HG03432 (cell line): ENCODE results near the gene KTN1.

ENCODE experiments used
- ATAC-seq: cut with Tn5 transposase; IDR thresholded peaks from one replicate; pipeline ENCODE4 v1.9.1; 2021; ENCODE audit warnings: mild to moderate bottlenecking, moderate library complexity; ENCODE audit not compliant: unreplicated experiment

Gene KTN1

DNA sequence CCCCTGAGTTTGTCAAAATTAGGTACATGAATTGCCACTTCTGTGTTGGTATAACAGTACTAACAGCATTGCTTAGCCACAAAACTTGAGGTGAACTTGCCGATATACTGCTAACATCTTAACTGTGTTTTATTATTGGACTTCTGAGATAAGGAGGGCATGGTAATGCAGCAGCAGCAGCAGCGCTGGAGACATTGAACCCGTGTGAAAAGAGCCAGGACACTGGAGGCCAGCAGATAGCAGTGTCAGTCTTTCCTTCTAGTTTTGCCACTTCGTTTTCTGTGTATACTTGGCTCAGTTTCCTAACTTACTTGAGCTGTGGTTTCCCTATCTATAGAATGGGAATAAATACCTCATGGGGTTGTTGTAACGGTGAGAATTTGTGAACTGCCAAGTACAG lies 82.7 kb downstream of the KTN1 start:
- no peak for ATAC-seq

- peak; percentile 80 for ATAC-seq
These were observed 85.2 kb downstream of the KTN1 start for GRCh38 chr14:55665067-55665675.

- no peak for ATAC-seq
These were observed 87.8 kb downstream of the KTN1 start for GRCh38 chr14:55667801-55668200.

- no peak for ATAC-seq
These were observed 91.6 kb downstream of the KTN1 start for GRCh38 chr14:55671641-55672040.

- ATAC-seq: no peak
These were observed 93.0 kb downstream of the KTN1 start for GRCh38 chr14:55673048-55673447.

DNA sequence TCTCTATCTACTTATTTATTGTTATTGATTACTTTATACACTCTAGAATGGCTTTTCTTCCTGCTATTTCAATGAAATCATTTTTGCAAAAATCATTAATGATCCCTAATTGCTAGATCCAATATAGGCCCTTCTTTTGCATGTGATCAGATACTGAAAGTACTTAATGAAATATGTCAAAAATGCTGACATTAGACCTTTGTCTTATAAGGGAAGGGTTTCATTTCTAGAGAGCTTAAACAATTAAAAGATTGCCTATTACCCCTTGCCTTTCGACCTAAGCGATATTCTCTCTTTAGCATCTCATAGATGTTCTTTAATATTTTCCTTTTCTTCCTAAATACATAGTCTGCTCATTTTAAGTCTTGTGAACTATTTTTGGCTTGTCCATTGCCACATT lies 101.1 kb downstream of the KTN1 start:
- ATAC-seq: no peak

DNA sequence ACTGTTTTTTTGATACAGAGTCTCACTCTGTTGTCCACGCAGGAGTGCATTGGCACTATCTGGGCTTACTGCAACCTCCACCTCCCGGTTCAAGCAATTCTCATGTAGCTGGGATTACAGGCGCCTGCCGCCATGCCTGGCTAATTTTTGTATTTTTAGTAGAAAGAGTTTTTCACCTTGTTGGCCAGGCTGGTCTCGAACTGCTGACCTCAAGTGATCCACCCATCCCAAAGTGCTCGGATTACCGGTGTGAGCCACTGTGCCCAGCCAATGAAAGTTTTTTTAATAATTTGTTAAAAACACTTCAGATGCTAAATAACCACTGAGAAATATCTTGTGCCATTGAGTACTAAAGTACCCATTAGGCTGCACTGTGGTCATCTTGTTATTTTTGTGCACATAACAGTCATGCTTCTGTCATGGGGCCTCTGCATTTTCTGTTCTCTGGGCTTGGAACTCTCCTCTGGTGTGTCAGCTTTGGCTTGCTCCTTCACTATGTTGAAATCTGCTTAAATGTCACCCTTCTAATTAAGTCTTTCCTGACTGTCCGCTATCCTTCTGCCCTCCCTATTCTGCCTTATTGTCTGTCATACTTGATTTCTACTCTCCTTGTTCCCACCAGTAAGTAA lies 105.1 kb downstream of the KTN1 start:
- ATAC-seq: no peak

DNA sequence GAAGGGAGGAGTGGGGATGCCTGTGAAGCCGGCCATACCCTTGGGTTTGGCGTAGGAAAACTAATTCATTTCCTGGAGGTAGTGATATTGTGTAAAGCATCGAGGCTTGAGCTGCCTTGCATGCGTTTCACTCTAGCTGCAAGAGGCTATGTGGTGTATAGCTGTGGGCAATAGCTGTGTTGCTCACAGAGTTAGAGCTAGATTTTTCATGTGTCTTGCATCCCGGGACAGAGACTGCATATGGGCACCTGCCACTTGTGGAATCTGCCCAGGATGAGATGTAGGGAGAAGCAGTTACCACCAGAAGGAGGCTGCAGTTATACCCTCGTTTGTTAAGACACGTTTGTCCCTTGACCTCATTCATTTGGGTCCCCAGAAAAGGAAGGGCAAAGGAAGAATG lies 106.7 kb downstream of the KTN1 start:
- no peak for ATAC-seq

- no peak for ATAC-seq
These were observed 108.6 kb downstream of the KTN1 start for GRCh38 chr14:55688566-55688965.

DNA sequence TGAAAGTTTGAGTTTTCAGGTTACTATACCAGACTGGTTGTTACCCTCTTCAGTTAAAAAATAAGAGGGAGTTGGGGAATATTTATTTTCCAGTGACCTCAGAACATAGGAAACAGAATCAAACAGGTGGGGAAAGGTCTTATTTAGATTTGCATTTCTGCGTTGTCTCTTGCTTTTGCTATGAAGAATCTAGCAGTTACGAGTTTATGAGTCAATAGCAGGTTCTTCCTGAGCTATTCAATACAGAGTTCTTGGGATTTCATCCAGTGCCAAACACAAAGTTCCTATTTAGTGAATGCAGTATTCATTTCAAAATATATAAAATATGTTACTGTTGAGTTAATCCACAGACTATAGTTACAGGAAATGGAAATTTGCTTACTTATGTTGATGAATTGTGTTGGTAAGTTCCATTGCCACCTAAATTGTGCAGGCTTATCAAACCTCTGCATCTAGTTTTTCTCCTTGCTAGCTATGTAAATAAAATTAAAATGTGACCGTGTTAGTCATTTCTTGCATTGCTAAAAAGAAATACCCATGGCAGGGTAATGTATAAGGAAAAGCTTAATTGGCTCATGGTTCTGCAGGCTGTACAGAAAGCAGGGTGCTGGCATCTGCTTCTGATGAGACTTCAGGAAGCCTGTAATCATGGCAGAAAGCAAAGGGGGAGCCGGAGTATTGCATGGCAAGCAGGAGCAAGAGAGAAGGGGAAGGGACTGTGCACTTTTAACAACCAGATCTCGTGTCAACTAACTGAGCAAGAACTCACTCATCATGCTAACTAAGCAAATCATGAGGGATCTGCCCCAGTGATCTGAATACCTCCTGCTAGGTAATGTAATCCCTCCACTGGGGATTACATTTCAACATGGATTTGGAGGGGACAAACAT lies 110.2 kb downstream of the KTN1 start:
- peak; percentile 45 for ATAC-seq

GRCh38 chr14:55691659-55692058 lies 111.7 kb downstream of the KTN1 start:
- ATAC-seq: no peak

DNA sequence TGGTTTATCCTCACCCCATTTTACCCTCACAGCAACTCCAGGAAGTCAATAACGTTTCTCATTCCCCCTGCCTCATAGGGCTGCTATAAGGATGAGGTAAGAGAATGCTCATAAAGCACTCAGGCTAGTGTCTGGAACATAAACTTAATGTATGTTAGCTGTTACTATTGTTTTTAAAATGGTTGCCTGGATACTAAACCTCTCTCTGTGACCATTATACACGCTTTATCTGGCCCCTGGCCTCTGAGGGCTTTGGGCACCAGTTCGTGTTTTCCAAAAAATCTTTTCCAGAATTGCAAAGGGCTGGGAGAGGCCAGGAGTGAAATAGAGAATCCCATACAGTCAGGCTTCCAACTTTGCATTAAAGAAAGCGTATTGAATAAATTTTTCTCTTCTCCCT lies 113.9 kb downstream of the KTN1 start:
- ATAC-seq: no peak

DNA sequence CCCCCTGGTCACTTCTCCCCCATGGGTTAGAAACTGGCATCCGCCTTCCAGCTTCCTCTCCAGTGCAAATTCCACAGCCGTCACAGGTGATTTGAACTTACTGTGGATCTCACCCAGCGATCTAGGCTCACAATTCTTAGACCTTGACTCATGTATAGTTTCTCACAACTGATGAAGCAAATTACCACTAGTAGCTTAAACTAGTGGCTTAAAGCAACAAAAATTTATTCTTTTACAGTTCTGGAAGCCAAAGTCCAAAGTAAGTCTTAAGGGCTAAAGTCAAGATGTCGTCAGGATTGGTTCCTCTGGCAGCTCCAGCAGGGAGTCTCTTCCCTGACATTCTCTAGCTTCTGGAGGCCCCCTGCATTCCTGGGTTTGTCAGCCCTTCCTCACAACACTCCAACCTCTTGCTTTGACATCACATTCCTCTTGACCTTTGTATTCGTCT lies 117.4 kb downstream of the KTN1 start:
- ATAC-seq: no peak

- no peak for ATAC-seq
These were observed 118.0 kb downstream of the KTN1 start for GRCh38 chr14:55698051-55698450.

GRCh38 chr14:55699131-55700057 lies 119.4 kb downstream of the KTN1 start:
- no peak for ATAC-seq

DNA sequence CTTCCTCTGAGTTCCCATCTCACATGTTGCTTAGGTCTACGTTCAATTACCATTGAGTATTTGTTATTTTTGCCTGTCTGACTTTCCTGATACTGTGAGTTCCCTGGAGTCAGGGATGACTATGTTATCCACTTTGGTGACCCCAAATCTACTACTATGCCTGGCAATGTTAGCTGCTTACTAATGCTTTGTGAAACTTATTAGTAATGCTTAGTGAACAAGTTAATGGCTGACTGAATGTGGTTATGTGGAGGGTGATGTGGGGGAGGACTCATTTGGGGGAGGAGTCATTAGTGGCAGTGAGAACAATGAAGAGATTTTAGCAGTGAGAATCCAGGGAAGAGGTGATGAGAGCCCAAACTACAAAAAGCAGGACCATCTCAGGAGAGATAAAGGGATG lies 121.6 kb downstream of the KTN1 start:
- peak; percentile 99 for ATAC-seq

- ATAC-seq: no peak
These were observed 122.5 kb downstream of the KTN1 start for GRCh38 chr14:55702511-55702910.

GRCh38 chr14:55704654-55705053 lies 124.6 kb downstream of the KTN1 start:
- ATAC-seq: no peak

- ATAC-seq: no peak
These were observed 125.8 kb downstream of the KTN1 start for GRCh38 chr14:55705651-55706364.

DNA sequence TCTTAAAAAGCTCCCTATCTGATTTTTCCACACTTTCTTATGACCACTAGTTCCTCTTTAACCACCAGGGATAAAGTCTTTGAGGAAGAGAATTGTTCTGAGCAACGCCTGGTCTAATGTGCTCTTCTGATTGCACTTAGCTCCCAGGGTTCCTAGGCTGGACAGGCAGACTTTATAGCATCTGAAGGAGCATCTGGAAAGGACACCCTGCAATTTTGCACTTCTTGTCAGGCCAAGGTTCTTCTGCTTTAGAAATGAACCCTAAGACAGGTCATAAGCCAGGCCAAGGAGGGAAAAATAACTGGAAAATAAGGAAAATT lies 126.3 kb downstream of the KTN1 start:
- ATAC-seq: no peak
